Peyer's patch (tissue), 4 donors: Measurements from ENCODE around the gene TSPAN14.

Experiments used
- CTCF ChIP-seq, 6 experiments: fragments of 450-650 bp in 4 of 6; fragments of 200-600 bp in 2 of 6; sonication (generic) in 1 of 6; IDR thresholded peaks; one replicate each; pipeline ENCODE4 v1.5.1; 2017 to 2019; ENCODE audit warnings: antibody characterized with exemption in 6 of 6, mild to moderate bottlenecking in 3 of 6, moderate library complexity in 1 of 6
- POLR2A ChIP-seq, 2 donors: fragments of 450-650 bp; IDR thresholded peaks; one replicate each; pipeline ENCODE4 v1.5.1; 2017; ENCODE audit warnings: antibody characterized with exemption in 2 of 2, mild to moderate bottlenecking in 2 of 2, moderate library complexity in 2 of 2

GRCh38 chr10:80468002-80468401 lies 13.9 kb downstream of the TSPAN14 start:
- TF ChIP-seq CTCF (IDR thresholded peaks at IDR 0.05) (no peak), POLR2A (IDR thresholded peaks at IDR 0.05) (no peak)
